A673 (cell line): Measurements from ENCODE around the gene HEMGN. TPM values are rescaled to one million over a fixed set of nuclear protein-coding genes. Genes with fewer than 3 reads are reported as not detected.

ENCODE experiments used
- BruUV-seq: library from RNA; stranded (reverse); fragments of 400-500 nt; replicated peaks from 2 replicates; lab custom pipeline; 2021; lab: Mats Ljungman, UMichigan
- CTCF ChIA-PET: fragments of 300-600 bp; sonication (Branson Sonifier 250); formaldehyde crosslinking; loops from one replicate; lab custom pipeline; 2022; ENCODE audit warnings: antibody characterized with exemption; lab: Charles Lee
- POLR2A ChIA-PET: fragments of 300-600 bp; sonication (Branson Sonifier 250); formaldehyde crosslinking; loops from one replicate; lab custom pipeline; 2022; ENCODE audit warnings: antibody characterized with exemption; ENCODE audit not compliant: low non-redundant PET; lab: Charles Lee
- DNase-seq: peaks from one replicate; pipeline ENCODE4 v3.0.0-alpha.2; 2015; ENCODE audit warnings: low spot score
- H3K27ac ChIP-seq: fragments of 200-600 bp; sonication (generic); 2 replicates; pipeline ENCODE4 v1.5.1; 2016; ENCODE audit warnings: mixed run types, low read depth, mild to moderate bottlenecking, mixed read lengths, antibody characterized with exemption, low read length; ENCODE audit not compliant: poor library complexity, severe bottlenecking
- H3K27me3 ChIP-seq: fragments of 200-600 bp; sonication (generic); replicated peaks from 2 replicates; pipeline ENCODE4 v1.6.1; 2017; ENCODE audit warnings: mixed run types, low read depth, mild to moderate bottlenecking, mixed read lengths, antibody characterized with exemption, low read length; ENCODE audit not compliant: insufficient read depth, poor library complexity
- H3K36me3 ChIP-seq: fragments of 200-600 bp; sonication (generic); 2 replicates; pipeline ENCODE4 v1.6.1; 2016; ENCODE audit warnings: mixed run types, mild to moderate bottlenecking, mixed read lengths, antibody characterized with exemption, low read length; ENCODE audit not compliant: insufficient read depth, poor library complexity, severe bottlenecking
- H3K4me1 ChIP-seq: fragments of 200-600 bp; sonication (generic); 2 replicates; pipeline ENCODE4 v1.6.1; 2017; ENCODE audit warnings: mixed run types, mild to moderate bottlenecking, mixed read lengths, antibody characterized with exemption, low read length; ENCODE audit not compliant: insufficient read depth, poor library complexity, severe bottlenecking
- H3K4me3 ChIP-seq: fragments of 200-600 bp; sonication (generic); 2 replicates; pipeline ENCODE4 v1.5.1; 2016; ENCODE audit warnings: low read depth, mixed run types, mild to moderate bottlenecking, mixed read lengths, low read length; ENCODE audit not compliant: poor library complexity, severe bottlenecking
- H3K9me3 ChIP-seq: fragments of 200-600 bp; sonication (generic); 2 replicates; pipeline ENCODE4 v1.6.1; 2016; ENCODE audit warnings: mixed run types, low read depth, mild to moderate bottlenecking, mixed read lengths, antibody characterized with exemption, low read length; ENCODE audit not compliant: poor library complexity, severe bottlenecking
- EZH2 ChIP-seq: fragments of 200-600 bp; sonication (generic); IDR thresholded peaks from 2 replicates; pipeline ENCODE4 v1.6.1; 2017; ENCODE audit warnings: borderline replicate concordance, low read depth, mild to moderate bottlenecking, mixed read lengths, antibody characterized with exemption, low read length; ENCODE audit not compliant: poor library complexity, severe bottlenecking
- intact Hi-C: fragments of 100-400 bp; cut with micrococcal nuclease; formaldehyde crosslinking; loops from one replicate; pipeline ENCODE4 v1.10.0; 2022; ENCODE audit not compliant: unreplicated experiment
- total RNA-seq: library from RNA; stranded (reverse); gene quantifications from 2 replicates; pipeline ENCODE4 v1.2.3, GENCODE V29; 2021
- TF ChIP-seq, protein P1 (sequence below): fragments of 300-800, 200-600 bp; sonication (generic); conservative IDR thresholded peaks from 2 replicates; pipeline ENCODE4 v1.5.1; 2017; ENCODE audit warnings: low read depth, mild to moderate bottlenecking, antibody characterized with exemption, low read length, moderate library complexity, mixed read lengths

Gene HEMGN
- total RNA-seq, 1 experiment from 2014 or later = not detected

DNA sequence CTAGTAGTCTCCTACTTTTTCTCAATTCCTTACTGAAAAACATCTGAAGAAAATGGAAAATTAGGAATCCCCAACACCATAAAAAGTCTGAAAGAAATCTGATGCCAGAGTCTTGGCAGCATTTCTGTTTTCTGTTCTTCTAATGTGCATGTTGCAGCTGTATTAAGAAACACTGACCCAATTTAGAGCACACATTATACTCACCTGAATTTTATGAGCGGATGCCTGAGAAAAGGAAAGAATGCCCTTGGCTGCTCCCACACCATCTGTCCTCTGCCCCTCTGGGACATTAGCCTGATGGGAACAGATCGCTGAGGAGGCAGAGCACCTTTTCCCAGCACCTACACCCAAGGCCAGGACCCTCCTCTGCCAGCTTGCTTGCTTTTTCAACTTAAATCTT lies 31.0 kb upstream of the HEMGN start:
- ChIA-PET CTCF (no interaction called here), POLR2A (no interaction called here)
- BruUV-seq = no TSS peak

DNA sequence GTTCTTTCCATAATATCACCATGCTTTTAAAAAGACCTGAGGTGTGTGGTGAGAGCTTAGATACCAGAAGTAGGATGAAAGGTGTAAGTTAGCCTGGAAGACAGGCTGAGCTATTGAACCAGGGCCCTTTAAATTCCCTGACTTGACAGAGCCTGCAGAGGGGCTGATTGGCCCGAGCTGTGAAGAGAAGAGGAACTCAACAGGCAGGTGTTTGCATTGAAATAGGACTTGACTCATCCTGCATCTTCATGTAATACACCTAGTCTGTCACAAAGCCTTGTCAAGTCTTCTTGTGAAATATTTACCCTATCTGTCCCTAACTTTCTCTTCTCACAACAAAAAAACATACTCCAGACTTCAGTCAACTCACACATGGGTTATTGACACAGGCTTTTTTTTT lies 28.5 kb upstream of the HEMGN start:
- no peaks in the 10 kb centered on the region for H3K9me3 ChIP-seq
- TF ChIP-seq, protein P1, sequence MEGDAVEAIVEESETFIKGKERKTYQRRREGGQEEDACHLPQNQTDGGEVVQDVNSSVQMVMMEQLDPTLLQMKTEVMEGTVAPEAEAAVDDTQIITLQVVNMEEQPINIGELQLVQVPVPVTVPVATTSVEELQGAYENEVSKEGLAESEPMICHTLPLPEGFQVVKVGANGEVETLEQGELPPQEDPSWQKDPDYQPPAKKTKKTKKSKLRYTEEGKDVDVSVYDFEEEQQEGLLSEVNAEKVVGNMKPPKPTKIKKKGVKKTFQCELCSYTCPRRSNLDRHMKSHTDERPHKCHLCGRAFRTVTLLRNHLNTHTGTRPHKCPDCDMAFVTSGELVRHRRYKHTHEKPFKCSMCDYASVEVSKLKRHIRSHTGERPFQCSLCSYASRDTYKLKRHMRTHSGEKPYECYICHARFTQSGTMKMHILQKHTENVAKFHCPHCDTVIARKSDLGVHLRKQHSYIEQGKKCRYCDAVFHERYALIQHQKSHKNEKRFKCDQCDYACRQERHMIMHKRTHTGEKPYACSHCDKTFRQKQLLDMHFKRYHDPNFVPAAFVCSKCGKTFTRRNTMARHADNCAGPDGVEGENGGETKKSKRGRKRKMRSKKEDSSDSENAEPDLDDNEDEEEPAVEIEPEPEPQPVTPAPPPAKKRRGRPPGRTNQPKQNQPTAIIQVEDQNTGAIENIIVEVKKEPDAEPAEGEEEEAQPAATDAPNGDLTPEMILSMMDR = no peak
- H3K27me3 ChIP-seq = peaks cover 22% of the 10 kb centered on the region
- no peaks in the 10 kb centered on the region for H3K36me3 ChIP-seq
- ChIA-PET CTCF (no interaction called here), POLR2A (no interaction called here)
- BruUV-seq = no TSS peak
- DNase-seq = no peak
- H3K27ac ChIP-seq = no peak overlapping the region
- no peak overlapping the region for H3K4me3 ChIP-seq
- H3K4me1 ChIP-seq = no peaks in the 10 kb centered on the region
- intact Hi-C loops = no loop called here

More for the DNA sequence above, 31.0 kb upstream of the HEMGN start:
- H3K27ac ChIP-seq = no peak overlapping the region
- no peak for TF ChIP-seq EZH2
- TF ChIP-seq, protein P1 = no peak
- no peak for DNase-seq
- no peaks in the 10 kb centered on the region for H3K4me1 ChIP-seq
- H3K36me3 ChIP-seq = no peaks in the 10 kb centered on the region
- H3K27me3 ChIP-seq = peaks cover 25% of the 10 kb centered on the region
- intact Hi-C loops = no loop called here
- H3K9me3 ChIP-seq = no peaks in the 10 kb centered on the region
- no peak overlapping the region for H3K4me3 ChIP-seq

DNA sequence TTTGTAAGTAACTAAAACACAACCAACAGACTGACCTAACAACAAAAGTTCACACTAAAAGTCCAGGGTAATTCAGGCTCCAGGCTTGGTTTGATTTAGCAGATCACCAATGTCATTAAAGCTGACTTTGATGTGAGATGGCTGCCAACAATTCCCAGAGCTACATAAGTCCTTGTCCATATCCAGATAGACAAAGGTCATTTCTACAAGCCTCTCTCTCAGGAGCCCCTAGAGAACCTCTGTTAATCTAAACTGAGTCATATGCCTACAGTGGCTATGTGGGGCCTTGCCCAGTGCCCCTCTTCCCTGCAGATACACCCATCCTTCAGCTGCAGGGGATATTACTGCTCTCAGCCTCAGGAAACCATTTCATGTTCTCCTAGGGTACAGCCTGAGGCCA lies 26.9 kb upstream of the HEMGN start:
- DNase-seq = no peak
- intact Hi-C loops = no loop called here
- no TSS peak for BruUV-seq
- Histone ChIP-seq H3K4me3 (no peak overlapping the region), H3K4me1 (no peaks in the 10 kb centered on the region), H3K27ac (no peak overlapping the region), H3K27me3 (peaks cover 22% of the 10 kb centered on the region), H3K36me3 (no peaks in the 10 kb centered on the region), H3K9me3 (no peaks in the 10 kb centered on the region)
- ChIA-PET POLR2A (no interaction called here), CTCF (no interaction called here)
- TF ChIP-seq, protein P1 = no peak
- no peak for TF ChIP-seq EZH2
